Keratinocyte (primary cell): Measurements from ENCODE around the gene SLC19A1.

ENCODE experiments used
- EZH2 ChIP-seq: IDR thresholded peaks from one replicate; pipeline ENCODE4 v1.6.1; 2012; ENCODE audit warnings: inconsistent platforms, mild to moderate bottlenecking, low read length, moderate library complexity
- TF ChIP-seq, protein P1 (sequence below), 3 experiments: IDR thresholded peaks in 1 of 3; conservative IDR thresholded peaks in 1 of 3; optimal IDR thresholded peaks in 1 of 3; 2 replicates in 2 of 3; 3 replicates in 1 of 3; pipeline versions ENCODE3 to v1.5.1; 2011; ENCODE audit warnings: low read length in 3 of 3, mild to moderate bottlenecking in 3 of 3, moderate library complexity in 2 of 3, control low read depth in 1 of 3, inconsistent platforms in 1 of 3; ENCODE audit not compliant: insufficient read depth in 2 of 3; ENCODE audit errors: extremely low read depth in 1 of 3

GRCh38 chr21:45540601-45540970 is 1.7 kb downstream of the SLC19A1 start:
- TF ChIP-seq EZH2 = no peak
- TF ChIP-seq, protein P1, sequence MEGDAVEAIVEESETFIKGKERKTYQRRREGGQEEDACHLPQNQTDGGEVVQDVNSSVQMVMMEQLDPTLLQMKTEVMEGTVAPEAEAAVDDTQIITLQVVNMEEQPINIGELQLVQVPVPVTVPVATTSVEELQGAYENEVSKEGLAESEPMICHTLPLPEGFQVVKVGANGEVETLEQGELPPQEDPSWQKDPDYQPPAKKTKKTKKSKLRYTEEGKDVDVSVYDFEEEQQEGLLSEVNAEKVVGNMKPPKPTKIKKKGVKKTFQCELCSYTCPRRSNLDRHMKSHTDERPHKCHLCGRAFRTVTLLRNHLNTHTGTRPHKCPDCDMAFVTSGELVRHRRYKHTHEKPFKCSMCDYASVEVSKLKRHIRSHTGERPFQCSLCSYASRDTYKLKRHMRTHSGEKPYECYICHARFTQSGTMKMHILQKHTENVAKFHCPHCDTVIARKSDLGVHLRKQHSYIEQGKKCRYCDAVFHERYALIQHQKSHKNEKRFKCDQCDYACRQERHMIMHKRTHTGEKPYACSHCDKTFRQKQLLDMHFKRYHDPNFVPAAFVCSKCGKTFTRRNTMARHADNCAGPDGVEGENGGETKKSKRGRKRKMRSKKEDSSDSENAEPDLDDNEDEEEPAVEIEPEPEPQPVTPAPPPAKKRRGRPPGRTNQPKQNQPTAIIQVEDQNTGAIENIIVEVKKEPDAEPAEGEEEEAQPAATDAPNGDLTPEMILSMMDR (optimal IDR thresholded peaks at IDR 0.05 in 1 of 3, IDR thresholded peaks at IDR 0.05 in 1 of 3, conservative IDR thresholded peaks at IDR 0.05 in 1 of 3; ENCODE audit: extremely low read depth in 1 of 3, insufficient read depth in 2 of 3, low read length in 3 of 3) = no peak
